Endothelial cell of umbilical vein (primary cell): ENCODE results near the gene CAPN14. TPM values are rescaled to one million over a fixed set of nuclear protein-coding genes. Genes with fewer than 3 reads are reported as not detected.

Experiments used
- BruUV-seq: library from RNA; stranded (reverse); fragments of 400-500 nt; replicated peaks from 2 replicates; lab custom pipeline; 2021; lab: Mats Ljungman, UMichigan
- CTCF ChIA-PET: fragments of 300-600, 350-600 bp; sonication (Branson Sonifier 250); formaldehyde crosslinking; loops from one replicate; lab custom pipeline; 2021; ENCODE audit warnings: antibody characterized with exemption, inconsistent platforms; lab: Charles Lee
- POLR2A ChIA-PET: fragments of 300-600, 350-600 bp; sonication (Branson Sonifier 250); formaldehyde crosslinking; loops from one replicate; lab custom pipeline; 2021; ENCODE audit warnings: antibody characterized with exemption, inconsistent platforms; lab: Charles Lee
- DNase-seq: peaks from one replicate; pipeline ENCODE4 v3.0.0-alpha.2; 2011; ENCODE audit warnings: low read depth, low spot score
- FAIRE-seq: peaks from 2 replicates; lab custom pipeline; 2011; peaks lifted over from hg19 to GRCh38; lab: Jason Lieb, UNC
- H2AFZ ChIP-seq: 2 replicates; pipeline ENCODE4 v1.6.0; 2012; ENCODE audit warnings: low read depth, low read length, control low read depth, inconsistent platforms
- H3K27ac ChIP-seq: 2 replicates; pipeline ENCODE4 v1.5.1; 2011; ENCODE audit warnings: low read depth, mild to moderate bottlenecking, control low read depth, low read length, moderate library complexity; ENCODE audit not compliant: insufficient read depth
- H3K27me3 ChIP-seq, 2 experiments: 2 replicates each; pipeline versions ENCODE4 v1.6.0 to v1.6.1; 2011; ENCODE audit warnings: low read length in 2 of 2, mixed read lengths in 1 of 2; ENCODE audit not compliant: control insufficient read depth in 2 of 2, insufficient read depth in 2 of 2
- H3K36me3 ChIP-seq, 2 experiments: 2 replicates in 1 of 2; 3 replicates in 1 of 2; pipeline ENCODE4 v1.5.1; 2011; ENCODE audit warnings: low read length in 2 of 2, mild to moderate bottlenecking in 1 of 2, moderate library complexity in 1 of 2; ENCODE audit not compliant: control insufficient read depth in 2 of 2, insufficient read depth in 2 of 2; ENCODE audit errors: extremely low read depth in 1 of 2
- H3K4me1 ChIP-seq: 3 replicates; pipeline ENCODE4 v1.5.1; 2011; ENCODE audit warnings: mild to moderate bottlenecking, low read length; ENCODE audit not compliant: control insufficient read depth, insufficient read depth; ENCODE audit errors: extremely low read depth
- H3K4me2 ChIP-seq: 2 replicates; pipeline ENCODE4 v1.6.1; 2011; ENCODE audit warnings: low read length, control low read depth, mixed read lengths; ENCODE audit not compliant: insufficient read depth
- H3K4me3 ChIP-seq, 3 experiments: fragments of 200-600 bp in 1 of 3; sonication (generic), shearing (Covaris generic) in 1 of 3; replicated peaks in 1 of 3; 2 replicates each; pipeline ENCODE4 v1.5.1; 2011 to 2016; ENCODE audit warnings: control low read depth in 3 of 3, low read length in 3 of 3, mild to moderate bottlenecking in 2 of 3, inconsistent platforms in 1 of 3, low read depth in 1 of 3, moderate library complexity in 1 of 3; ENCODE audit not compliant: insufficient read depth in 1 of 3
- H3K79me2 ChIP-seq: 2 replicates; pipeline ENCODE4 v1.6.0; 2012; ENCODE audit warnings: low read length, inconsistent platforms; ENCODE audit not compliant: control insufficient read depth, insufficient read depth
- H3K9ac ChIP-seq: replicated peaks from 2 replicates; pipeline ENCODE3; 2011; ENCODE audit warnings: low read length, control low read depth; ENCODE audit not compliant: insufficient read depth; ENCODE audit errors: extremely low read depth
- H3K9me1 ChIP-seq: replicated peaks from 3 replicates; pipeline ENCODE4 v1.6.0; 2011; ENCODE audit warnings: mild to moderate bottlenecking, low read length; ENCODE audit not compliant: control insufficient read depth, insufficient read depth; ENCODE audit errors: extremely low read depth
- H3K9me3 ChIP-seq: replicated peaks from 2 replicates; pipeline ENCODE4 v1.5.1; 2012; ENCODE audit warnings: low read length, inconsistent platforms; ENCODE audit not compliant: control insufficient read depth, insufficient read depth
- H4K20me1 ChIP-seq: replicated peaks from 2 replicates; pipeline ENCODE3; 2011; ENCODE audit warnings: mild to moderate bottlenecking, low read length; ENCODE audit not compliant: control insufficient read depth, insufficient read depth; ENCODE audit errors: extremely low read depth
- CTCF ChIP-seq, 2 donors: IDR thresholded peaks; 1 replicate in 1 of 2; 2 replicates in 1 of 2; pipeline ENCODE4 v1.5.1; 2011; ENCODE audit warnings: low read length in 2 of 2, mild to moderate bottlenecking in 2 of 2, moderate library complexity in 2 of 2, control low read depth in 1 of 2, inconsistent platforms in 1 of 2, low read depth in 1 of 2; ENCODE audit not compliant: insufficient read depth in 1 of 2; ENCODE audit errors: extremely low read depth in 1 of 2
- EZH2 ChIP-seq: IDR thresholded peaks from 2 replicates; pipeline ENCODE4 v1.6.1; 2012; ENCODE audit warnings: borderline replicate concordance, low read depth, mild to moderate bottlenecking, moderate library complexity, low read length, inconsistent platforms; ENCODE audit not compliant: severe bottlenecking
- FOS ChIP-seq: IDR thresholded peaks from 2 replicates; pipeline ENCODE4 v1.6.1; 2011; ENCODE audit warnings: mild to moderate bottlenecking, low read length, moderate library complexity, borderline replicate concordance; ENCODE audit not compliant: insufficient read depth
- GATA2 ChIP-seq: IDR thresholded peaks from 2 replicates; pipeline ENCODE4 v1.7.0; 2011; ENCODE audit warnings: low read depth, mild to moderate bottlenecking, moderate library complexity, mixed read lengths, low read length; ENCODE audit not compliant: insufficient read length, insufficient read depth
- JUN ChIP-seq: IDR thresholded peaks from 2 replicates; pipeline ENCODE4 v1.6.1; 2011; ENCODE audit warnings: borderline replicate concordance, low read depth; ENCODE audit not compliant: insufficient read length, insufficient read depth
- MAX ChIP-seq: IDR thresholded peaks from 2 replicates; pipeline ENCODE4 v1.6.1; 2011; ENCODE audit not compliant: insufficient read depth, insufficient read length
- MYC ChIP-seq: IDR thresholded peaks from one replicate; pipeline ENCODE4 v1.6.1; 2011; ENCODE audit warnings: mild to moderate bottlenecking, low read depth, low read length
- POLR2A ChIP-seq: IDR thresholded peaks from 2 replicates; pipeline ENCODE4 v1.6.1; 2012; ENCODE audit warnings: low read depth, mild to moderate bottlenecking, control low read depth, low read length
- POLR2AphosphoS5 ChIP-seq: IDR thresholded peaks from 2 replicates; pipeline ENCODE4 v1.6.1; 2012; ENCODE audit warnings: low read depth, mild to moderate bottlenecking, control low read depth, low read length, moderate library complexity; ENCODE audit not compliant: insufficient read depth
- dilution Hi-C: fragments of 300-500 bp; cut with MboI; formaldehyde crosslinking; loops from one replicate; pipeline ENCODE4 v1.15.0; 2019; ENCODE audit warnings: low sequenced_read_pairs; ENCODE audit not compliant: extremely low pct_ligation_motif_present
- intact Hi-C: fragments of 100-400 bp; cut with micrococcal nuclease; formaldehyde crosslinking; loops from one replicate; pipeline ENCODE4 v1.10.0; 2022
- polyA plus RNA-seq, 4 experiments: library from polyadenylated mRNA; depleted of rRNA in 3 of 4; stranded (reverse) in 3 of 4; unstranded in 1 of 4; fragments of >200 nt; gene quantifications; 2 replicates each; pipeline versions ENCODE4 v1.2.1 to v1.2.3, GENCODE V29; 2011 to 2012; ENCODE audit warnings: missing spikeins in 1 of 4
- total RNA-seq: library from RNA; stranded (reverse); gene quantifications from 2 replicates; pipeline ENCODE4 v1.2.3, GENCODE V29; 2021

The CAPN14 gene
- total and polyA plus RNA-seq, 2 donors (not counting 3 experiments of a cell fraction or from before 2014, with no cell fraction given): 0.01 to 0.15 TPM

- Histone ChIP-seq H3K4me2 (no peak overlapping the region), H2AFZ (no peak overlapping the region), H3K27me3 (no peaks in the 10 kb centered on the region), H3K36me3 (no peaks in the 10 kb centered on the region), H3K79me2 (no peaks in the 10 kb centered on the region), H3K9me1 (no peaks in the 10 kb centered on the region), H3K4me1 (no peaks in the 10 kb centered on the region), H3K9me3 (no peaks in the 10 kb centered on the region), H3K4me3 (no peak overlapping the region), H3K27ac (no peak overlapping the region), H4K20me1 (no peaks in the 10 kb centered on the region), H3K9ac (no peak overlapping the region)
- intact Hi-C loops (no loop called here), dilution Hi-C loops (no loop called here)
- DNase-seq (no peak), FAIRE-seq (no peak)
- no peak for TF ChIP-seq JUN
- no peak for TF ChIP-seq MYC
- TF ChIP-seq GATA2: no peak
- no peak for TF ChIP-seq FOS
- TF ChIP-seq CTCF (IDR thresholded peaks at IDR 0.05; ENCODE audit: extremely low read depth in 1 of 2, insufficient read depth in 1 of 2, low read depth in 1 of 2, low read length in 2 of 2): no peak
- TF ChIP-seq EZH2: no peak
- TF ChIP-seq MAX: no peak
- TF ChIP-seq POLR2A: no peak
- TF ChIP-seq POLR2AphosphoS5: no peak
- BruUV-seq: no TSS peak
- ChIA-PET CTCF (no interaction called here), POLR2A (no interaction called here)
Measured at GRCh38 chr2:31202833-31203232, 14.5 kb downstream of the CAPN14 start.
